Skeletal muscle satellite cell (primary cell): ENCODE data around the gene ZC3H7B. TPM values are rescaled to one million over a fixed set of nuclear protein-coding genes. Genes with fewer than 3 reads are reported as not detected.

ENCODE experiments used
- small RNA-seq: library from RNA; depleted of rRNA; stranded (forward); fragments of <200 nt; gene quantifications from one replicate; pipeline ENCODE3, GENCODE V24; 2012

The ZC3H7B gene

Small RNA genes lying within 50 kb of the gene (small RNA-seq; reads per million reads assigned to genes)
- gene MIR6889, result not detected
- gene RNU6-495P, result not detected
